Osteoblast (primary cell): Measurements from ENCODE around the gene SIDT1. TPM values are rescaled to one million over a fixed set of nuclear protein-coding genes. Genes with fewer than 3 reads are reported as not detected.

Source experiments
- DNase-seq: peaks from one replicate; pipeline ENCODE4 v3.0.0; 2011; ENCODE audit warnings: low spot score, mixed read lengths; ENCODE audit not compliant: insufficient read length; ENCODE audit errors: missing footprints
- H2AFZ ChIP-seq: 2 replicates; pipeline ENCODE4 v1.6.0; 2011; ENCODE audit warnings: mild to moderate bottlenecking, low read length
- H3K27ac ChIP-seq: 2 replicates; pipeline ENCODE4 v1.5.1; 2011; ENCODE audit warnings: mild to moderate bottlenecking, low read depth, low read length, moderate library complexity
- H3K27me3 ChIP-seq: 2 replicates; pipeline ENCODE4 v1.6.0; 2012; ENCODE audit warnings: mild to moderate bottlenecking, control low read depth, inconsistent platforms, low read length, moderate library complexity; ENCODE audit not compliant: insufficient read depth
- H3K36me3 ChIP-seq: 2 replicates; pipeline ENCODE4 v1.5.1; 2011; ENCODE audit warnings: mild to moderate bottlenecking, low read length, control low read depth, moderate library complexity; ENCODE audit not compliant: insufficient read depth
- H3K4me1 ChIP-seq: 2 replicates; pipeline ENCODE4 v1.5.1; 2011; ENCODE audit warnings: mild to moderate bottlenecking, low read length, control low read depth, moderate library complexity; ENCODE audit not compliant: insufficient read depth
- H3K4me2 ChIP-seq: 2 replicates; pipeline ENCODE4 v1.6.0; 2011; ENCODE audit warnings: mild to moderate bottlenecking, low read length; ENCODE audit not compliant: insufficient read depth
- H3K4me3 ChIP-seq: fragments of 200-600 bp; sonication (generic); 3 replicates; pipeline ENCODE4 v1.5.1; 2012; ENCODE audit warnings: mild to moderate bottlenecking, low read length, inconsistent platforms; ENCODE audit not compliant: insufficient read depth
- H3K79me2 ChIP-seq: 2 replicates; pipeline ENCODE4 v1.6.0; 2012; ENCODE audit warnings: mild to moderate bottlenecking, low read length, control low read depth, inconsistent platforms; ENCODE audit not compliant: insufficient read depth
- H3K9me3 ChIP-seq: 2 replicates; pipeline ENCODE4 v1.5.1; 2011; ENCODE audit warnings: low read depth, low read length, control low read depth
- H4K20me1 ChIP-seq: 2 replicates; pipeline ENCODE4 v1.6.0; 2012; ENCODE audit warnings: mild to moderate bottlenecking, low read length, control low read depth; ENCODE audit not compliant: insufficient read depth
- total RNA-seq: library from RNA; depleted of rRNA; stranded (reverse); fragments of >200 nt; gene quantifications from 2 replicates; pipeline ENCODE4 v1.2.3, GENCODE V29; 2012
- TF ChIP-seq, protein P1 (sequence below): IDR thresholded peaks from 2 replicates; pipeline ENCODE4 v1.5.1; 2011; ENCODE audit warnings: mild to moderate bottlenecking, low read depth, low read length, moderate library complexity; ENCODE audit errors: extremely low read depth

Gene SIDT1
- total RNA-seq, 1 donor = under 0.01 TPM

DNA sequence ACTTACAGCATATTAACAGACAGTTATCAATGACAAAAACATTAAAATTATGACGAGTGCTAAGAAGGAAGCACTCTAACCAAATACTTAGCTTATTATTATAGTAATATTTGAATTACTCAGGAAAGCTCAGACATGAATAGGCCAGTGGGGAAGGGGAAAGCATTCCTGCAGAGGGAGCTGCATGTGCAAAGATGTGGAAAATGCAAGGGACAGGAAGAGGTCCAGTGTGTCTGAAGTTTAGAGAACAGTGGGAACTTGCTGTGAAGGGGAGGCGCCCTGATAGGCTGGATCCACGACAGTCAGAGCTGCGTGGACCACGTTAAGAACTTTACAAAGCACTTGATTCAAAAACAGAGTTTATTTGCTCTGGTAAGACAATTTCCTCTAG is 16.2 kb upstream of the SIDT1 start:
- Histone ChIP-seq H3K9me3 (no peaks in the 10 kb centered on the region), H3K4me2 (peak overlapping the region; percentile 97), H3K27ac (peak overlapping the region; percentile 94), H3K4me1 (peaks cover 7% of the 10 kb centered on the region), H3K27me3 (no peaks in the 10 kb centered on the region), H3K4me3 (peak overlapping the region; percentile 100), H3K36me3 (no peaks in the 10 kb centered on the region), H3K79me2 (peaks cover 28% of the 10 kb centered on the region), H4K20me1 (no peaks in the 10 kb centered on the region), H2AFZ (peak overlapping the region; percentile 100)
- TF ChIP-seq, protein P1, sequence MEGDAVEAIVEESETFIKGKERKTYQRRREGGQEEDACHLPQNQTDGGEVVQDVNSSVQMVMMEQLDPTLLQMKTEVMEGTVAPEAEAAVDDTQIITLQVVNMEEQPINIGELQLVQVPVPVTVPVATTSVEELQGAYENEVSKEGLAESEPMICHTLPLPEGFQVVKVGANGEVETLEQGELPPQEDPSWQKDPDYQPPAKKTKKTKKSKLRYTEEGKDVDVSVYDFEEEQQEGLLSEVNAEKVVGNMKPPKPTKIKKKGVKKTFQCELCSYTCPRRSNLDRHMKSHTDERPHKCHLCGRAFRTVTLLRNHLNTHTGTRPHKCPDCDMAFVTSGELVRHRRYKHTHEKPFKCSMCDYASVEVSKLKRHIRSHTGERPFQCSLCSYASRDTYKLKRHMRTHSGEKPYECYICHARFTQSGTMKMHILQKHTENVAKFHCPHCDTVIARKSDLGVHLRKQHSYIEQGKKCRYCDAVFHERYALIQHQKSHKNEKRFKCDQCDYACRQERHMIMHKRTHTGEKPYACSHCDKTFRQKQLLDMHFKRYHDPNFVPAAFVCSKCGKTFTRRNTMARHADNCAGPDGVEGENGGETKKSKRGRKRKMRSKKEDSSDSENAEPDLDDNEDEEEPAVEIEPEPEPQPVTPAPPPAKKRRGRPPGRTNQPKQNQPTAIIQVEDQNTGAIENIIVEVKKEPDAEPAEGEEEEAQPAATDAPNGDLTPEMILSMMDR = no peak
- no peak for DNase-seq

DNA sequence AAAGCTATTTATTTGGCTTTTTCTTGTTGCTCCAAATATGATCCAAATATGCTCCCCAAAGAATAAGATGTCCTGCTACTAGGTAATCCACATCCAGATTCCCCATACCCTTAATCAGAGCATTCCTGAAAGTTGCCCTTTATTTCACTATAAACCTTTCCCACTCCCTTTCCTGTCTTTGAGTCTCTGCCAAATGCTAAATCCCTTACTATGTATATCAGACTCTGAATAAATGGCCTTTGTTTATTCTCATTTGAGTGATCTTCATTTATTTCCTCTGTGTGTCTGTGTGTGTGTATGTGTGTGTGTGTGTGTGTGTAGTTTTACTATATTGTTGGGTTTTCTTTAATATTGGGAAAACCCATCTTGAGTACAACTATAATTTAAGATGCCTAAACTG is 10.4 kb upstream of the SIDT1 start:
- Histone ChIP-seq H2AFZ (no peak overlapping the region), H3K9me3 (no peaks in the 10 kb centered on the region), H3K4me3 (no peak overlapping the region), H3K36me3 (no peaks in the 10 kb centered on the region), H4K20me1 (no peaks in the 10 kb centered on the region), H3K27me3 (peaks cover 7% of the 10 kb centered on the region), H3K4me2 (no peak overlapping the region), H3K79me2 (no peaks in the 10 kb centered on the region), H3K4me1 (no peaks in the 10 kb centered on the region), H3K27ac (no peak overlapping the region)
- TF ChIP-seq, protein P1 = no peak
- no peak for DNase-seq

DNA sequence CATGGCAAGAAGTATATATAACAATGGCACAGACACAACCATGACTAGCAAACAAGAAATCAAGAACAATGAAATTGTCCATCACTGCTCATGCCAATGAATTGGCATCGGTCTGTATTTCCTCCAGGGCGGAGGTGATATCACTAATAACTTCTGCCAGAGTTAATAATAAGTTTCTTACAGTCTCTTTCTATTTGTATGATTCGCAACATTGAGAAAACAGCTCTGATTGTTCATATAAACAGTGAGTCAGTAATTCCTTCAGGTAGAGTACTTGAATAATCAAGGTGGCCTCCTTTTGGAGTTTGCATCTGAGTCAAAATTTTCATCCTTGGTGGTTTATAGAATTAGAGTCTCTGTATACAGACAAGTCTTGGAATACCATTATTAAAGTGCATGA is 9.1 kb upstream of the SIDT1 start:
- TF ChIP-seq, protein P1 = no peak
- no peaks in the 10 kb centered on the region for H3K9me3 ChIP-seq
- H3K4me3 ChIP-seq = no peak overlapping the region
- H3K4me2 ChIP-seq = no peak overlapping the region
- H3K79me2 ChIP-seq = no peaks in the 10 kb centered on the region
- peaks cover 15% of the 10 kb centered on the region for H3K27me3 ChIP-seq
- no peak overlapping the region for H2AFZ ChIP-seq
- DNase-seq = no peak
- H3K27ac ChIP-seq = no peak overlapping the region
- no peaks in the 10 kb centered on the region for H3K4me1 ChIP-seq
- no peaks in the 10 kb centered on the region for H4K20me1 ChIP-seq
- no peaks in the 10 kb centered on the region for H3K36me3 ChIP-seq

DNA sequence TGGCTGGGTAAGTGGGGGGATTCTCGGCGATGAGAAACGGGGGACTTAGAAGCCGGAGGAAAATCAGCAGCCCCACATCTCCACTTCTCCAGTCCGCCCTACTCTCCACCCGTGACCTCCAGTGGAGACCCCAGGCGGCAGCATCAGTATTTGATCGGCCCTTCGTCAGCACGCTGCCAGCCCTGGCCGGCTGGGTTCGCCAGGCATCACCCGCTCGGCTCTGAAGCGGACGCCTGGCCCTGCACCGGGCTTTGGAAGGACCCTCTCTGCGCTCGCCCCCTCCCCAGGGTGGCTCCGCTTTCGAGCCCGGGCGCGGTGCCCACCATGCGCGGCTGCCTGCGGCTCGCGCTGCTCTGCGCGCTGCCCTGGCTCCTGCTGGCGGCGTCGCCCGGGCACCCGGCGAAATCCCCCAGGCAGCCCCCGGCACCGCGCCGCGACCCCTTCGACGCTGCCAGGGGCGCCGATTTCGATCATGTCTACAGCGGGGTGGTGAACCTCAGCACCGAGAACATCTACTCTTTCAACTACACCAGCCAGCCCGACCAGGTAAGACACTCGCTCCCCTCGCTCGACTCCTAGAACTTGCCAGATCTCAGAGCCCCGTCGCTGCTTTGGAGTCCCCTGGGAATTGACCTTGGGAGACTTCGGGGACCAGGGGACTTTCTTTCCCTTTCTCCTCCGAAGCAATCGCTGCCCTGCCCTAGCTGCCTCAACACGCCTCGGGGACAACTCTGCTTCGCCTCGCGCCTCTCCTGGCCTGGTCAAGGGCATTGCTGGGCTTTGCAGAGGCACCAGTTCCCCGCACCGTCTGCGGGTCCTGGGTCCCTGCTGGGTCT is 561 bp downstream of the SIDT1 start:
- H3K4me1 ChIP-seq = peaks cover 13% of the 10 kb centered on the region
- no peak overlapping the region for H3K27ac ChIP-seq
- H3K9me3 ChIP-seq = no peaks in the 10 kb centered on the region
- H3K4me2 ChIP-seq = peak overlapping the region; percentile 92
- H3K79me2 ChIP-seq = no peaks in the 10 kb centered on the region
- peak; percentile 55 for DNase-seq
- no peaks in the 10 kb centered on the region for H4K20me1 ChIP-seq
- no peaks in the 10 kb centered on the region for H3K36me3 ChIP-seq
- peaks cover 65% of the 10 kb centered on the region for H3K27me3 ChIP-seq
- TF ChIP-seq, protein P1 = no peak
- peak overlapping the region; percentile 74 for H2AFZ ChIP-seq
- H3K4me3 ChIP-seq = peak overlapping the region; percentile 68
